Muscle of back (tissue), 13 donors: Measurements from ENCODE around the gene FNDC1. TPM values are rescaled to one million over a fixed set of nuclear protein-coding genes. Genes with fewer than 3 reads are reported as not detected.
"Not testable (repeated sequence)": the region's sequence is repeated elsewhere in the genome, so short reads cannot be mapped to it uniquely, and the experiment has no call there.

ENCODE experiments used
- DNase-seq, 3 donors: peaks; one replicate each; pipeline versions ENCODE4 v3.0.0 to v3.0.0-alpha.2; 2013
- long read RNA-seq, 9 donors: transcript quantifications; one replicate each; lab custom pipeline, GENCODE V29; 2026
- polyA plus RNA-seq, 10 donors: library from polyadenylated mRNA; unstranded; fragments of 120-200 nt; gene quantifications; one replicate each; pipeline ENCODE4 v1.2.1, GENCODE V29; 2013; ENCODE audit not compliant: insufficient read length in 10 of 10

Gene FNDC1
- polyA plus RNA-seq = 100 to 1,000 TPM; 160 to 549 (median 280) TPM
- long read RNA-seq, donor 1, partial matches to known transcripts = 250 of 262 reads
- long read RNA-seq, donor 1, other reads (novel, unspliced or antisense) = 12 of 262 reads
- long read RNA-seq, donor 2, partial matches to known transcripts = 101 of 101 reads
- long read RNA-seq, donor 2, other reads (novel, unspliced or antisense) = 0 of 101 reads
- long read RNA-seq, donor 3 = 0 reads
- long read RNA-seq, donor 4, partial matches to known transcripts = 343 of 355 reads
- long read RNA-seq, donor 4, other reads (novel, unspliced or antisense) = 12 of 355 reads
- long read RNA-seq, donor 5, partial matches to known transcripts = 367 of 381 reads
- long read RNA-seq, donor 5, other reads (novel, unspliced or antisense) = 14 of 381 reads
- long read RNA-seq, donor 6, full-length matches to known transcripts = 1 of 435 reads
- long read RNA-seq, donor 6, partial matches to known transcripts = 424 of 435 reads
- long read RNA-seq, donor 6, other reads (novel, unspliced or antisense) = 10 of 435 reads
- long read RNA-seq, donor 7, full-length matches to known transcripts = 1 of 221 reads
- long read RNA-seq, donor 7, partial matches to known transcripts = 207 of 221 reads
- long read RNA-seq, donor 7, other reads (novel, unspliced or antisense) = 13 of 221 reads
- long read RNA-seq, donor 8, partial matches to known transcripts = 238 of 238 reads
- long read RNA-seq, donor 8, other reads (novel, unspliced or antisense) = 0 of 238 reads
- long read RNA-seq, donor 9, partial matches to known transcripts = 26 of 26 reads
- long read RNA-seq, donor 9, other reads (novel, unspliced or antisense) = 0 of 26 reads

GRCh38 chr6:159169193-159169555 is at the start of gene FNDC1:
TSS of gene FNDC1 (plus strand) at chr6:159169400. CDS start at chr6:159169597, 197 bp downstream.
- peak in 2 of 3 donors; percentile 74 to 81 for DNase-seq

GRCh38 chr6:159119791-159120190 is 49.4 kb upstream of the FNDC1 start:
- DNase-seq = no peak

- peak in 1 of 3 donors; percentile 23 for DNase-seq
Measured at GRCh38 chr6:159121486-159121885, 47.7 kb upstream of the FNDC1 start.

GRCh38 chr6:159122453-159122852 is 46.7 kb upstream of the FNDC1 start:
- DNase-seq = no peak

GRCh38 chr6:159123831-159124230 is 45.4 kb upstream of the FNDC1 start:
- not testable (repeated sequence) for DNase-seq

- no peak for DNase-seq
Measured at GRCh38 chr6:159125014-159125609, 44.1 kb upstream of the FNDC1 start.

GRCh38 chr6:159125951-159126352 is 43.2 kb upstream of the FNDC1 start:
- peak; percentile 50 to 54 (median 54) for DNase-seq

- DNase-seq = no peak
Measured at GRCh38 chr6:159126590-159126989, 42.6 kb upstream of the FNDC1 start.

- no peak for DNase-seq
Measured at GRCh38 chr6:159127701-159128100, 41.5 kb upstream of the FNDC1 start.

GRCh38 chr6:159128978-159129377 is 40.2 kb upstream of the FNDC1 start:
- DNase-seq = no peak

- no peak for DNase-seq
Measured at GRCh38 chr6:159130846-159131245, 38.4 kb upstream of the FNDC1 start.

GRCh38 chr6:159131709-159132108 is 37.5 kb upstream of the FNDC1 start:
- no peak for DNase-seq

- DNase-seq = no peak
Measured at GRCh38 chr6:159132664-159133063, 36.5 kb upstream of the FNDC1 start.

- DNase-seq = peak in 2 of 3 donors; percentile 57 to 63
Measured at GRCh38 chr6:159134701-159135364, 34.4 kb upstream of the FNDC1 start.

- peak in 1 of 3 donors; percentile 28 for DNase-seq
Measured at GRCh38 chr6:159137676-159138075, 31.5 kb upstream of the FNDC1 start.

- no peak for DNase-seq
Measured at GRCh38 chr6:159142531-159142930, 26.7 kb upstream of the FNDC1 start.

- DNase-seq = no peak
Measured at GRCh38 chr6:159148641-159149040, 20.6 kb upstream of the FNDC1 start.

- no peak for DNase-seq
Measured at GRCh38 chr6:159149641-159150040, 19.6 kb upstream of the FNDC1 start.

GRCh38 chr6:159151266-159151855 is 17.8 kb upstream of the FNDC1 start:
- peak in 2 of 3 donors; percentile 76 to 78 for DNase-seq

GRCh38 chr6:159152041-159152440 is 17.2 kb upstream of the FNDC1 start:
- DNase-seq = peak in 2 of 3 donors; percentile 51 to 69

- DNase-seq = peak in 2 of 3 donors; percentile 71 to 78
Measured at GRCh38 chr6:159152782-159153181, 16.4 kb upstream of the FNDC1 start.
